Colon (tissue), 2 donors: Measurements from ENCODE around the gene MBOAT2.

Experiments
- FAIRE-seq: peaks from 2 replicates; lab custom pipeline; 2012; peaks lifted over from hg19 to GRCh38; lab: Jason Lieb, UNC
- donor health status: control.
- donor health status: control.

The MBOAT2 gene

DNA sequence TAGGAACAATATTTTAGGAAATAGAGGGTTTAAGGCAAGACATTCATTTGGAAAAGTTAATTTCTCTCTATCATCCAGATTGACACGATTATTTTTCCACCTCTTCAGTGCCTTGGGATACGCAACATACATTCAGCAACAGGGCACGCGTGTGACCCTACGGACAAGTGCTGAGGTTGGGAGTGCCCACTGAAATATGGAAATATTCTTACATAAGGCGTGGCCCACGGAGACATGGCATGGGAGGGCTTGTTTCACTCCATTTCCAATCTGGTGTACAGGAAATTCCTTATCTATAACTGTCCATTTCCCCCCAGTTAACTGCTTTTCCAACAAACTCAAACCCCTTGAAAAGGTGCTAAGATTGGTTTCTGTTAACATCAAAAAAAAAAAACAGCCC lies 145.2 kb downstream of the MBOAT2 start:
- no peak for FAIRE-seq

DNA sequence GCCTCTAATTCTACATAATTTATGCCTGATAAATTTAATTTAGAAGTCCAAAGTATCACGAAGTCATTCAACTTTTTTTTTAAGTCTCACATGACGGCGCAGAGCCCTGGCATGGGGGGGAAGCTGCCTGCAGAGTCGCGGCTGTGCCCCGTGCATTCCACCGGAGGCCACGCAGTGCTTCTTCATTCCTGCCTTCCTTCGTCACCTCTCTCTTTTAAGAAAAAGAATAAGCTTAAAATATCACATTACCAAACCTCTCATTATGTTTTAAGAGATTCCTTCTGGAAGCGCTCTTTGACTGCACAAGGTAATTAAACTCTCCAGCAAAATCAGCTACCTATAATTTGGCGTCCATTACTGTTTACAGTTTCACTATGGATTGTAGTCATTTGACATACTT lies 145.8 kb downstream of the MBOAT2 start:
- FAIRE-seq = no peak

DNA sequence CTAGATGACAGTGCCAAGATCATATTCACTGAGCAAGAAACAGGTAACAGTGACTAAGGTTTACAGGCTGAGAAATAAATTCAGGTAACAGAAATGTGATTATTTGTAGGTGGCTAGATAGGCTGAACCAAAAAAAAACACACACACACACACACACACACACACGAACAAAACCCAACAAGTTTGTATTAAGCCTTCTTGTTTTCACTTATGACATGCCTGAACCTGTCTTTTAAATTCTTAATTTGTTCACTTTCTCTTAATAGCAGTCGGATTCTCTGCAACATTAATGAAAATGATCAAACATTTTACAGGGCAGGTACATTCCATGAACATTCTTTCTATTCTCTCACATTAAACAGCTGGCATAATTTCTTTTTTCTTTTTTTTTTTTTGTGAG lies 147.3 kb downstream of the MBOAT2 start:
- FAIRE-seq = no peak

GRCh38 chr2:8855010-8855409 lies 148.5 kb downstream of the MBOAT2 start:
- no peak for FAIRE-seq

GRCh38 chr2:8853426-8853825 lies 150.1 kb downstream of the MBOAT2 start:
- no peak for FAIRE-seq

DNA sequence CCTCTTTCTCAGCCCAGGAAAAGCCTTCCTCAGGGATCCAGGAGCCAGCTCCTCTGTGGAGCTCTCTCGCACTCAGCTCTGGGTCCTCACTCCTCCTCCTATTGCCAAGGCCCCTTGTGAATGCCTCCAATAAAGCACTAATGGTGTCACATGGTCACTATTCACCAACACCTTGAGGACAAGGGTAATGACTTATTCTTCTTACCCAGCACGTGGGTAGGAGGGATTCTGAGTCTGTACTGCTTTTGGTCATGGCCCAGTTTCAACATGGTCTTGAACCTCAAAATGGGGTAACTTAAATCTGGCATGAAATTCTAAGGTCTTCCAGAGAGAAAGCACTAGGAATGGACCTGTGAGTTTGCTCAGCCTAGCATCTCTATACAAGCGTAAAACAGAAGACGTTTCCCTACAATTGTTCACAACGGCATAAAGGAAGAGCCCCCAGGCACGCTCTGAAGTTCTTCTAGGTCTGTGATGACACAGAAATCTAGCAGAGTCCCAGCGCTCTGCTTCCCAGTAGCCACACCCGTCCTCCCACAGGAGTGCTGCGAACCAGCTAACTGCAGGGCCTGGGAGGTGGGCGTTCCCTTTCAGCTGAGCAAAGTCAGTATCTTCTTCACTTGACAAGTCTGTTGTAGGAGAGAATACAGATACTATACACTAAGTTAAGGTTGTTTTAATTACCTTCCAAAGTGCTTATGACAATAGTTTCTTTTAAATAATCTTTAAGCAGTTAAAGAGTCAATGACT lies 151.5 kb downstream of the MBOAT2 start:
- FAIRE-seq = no peak

DNA sequence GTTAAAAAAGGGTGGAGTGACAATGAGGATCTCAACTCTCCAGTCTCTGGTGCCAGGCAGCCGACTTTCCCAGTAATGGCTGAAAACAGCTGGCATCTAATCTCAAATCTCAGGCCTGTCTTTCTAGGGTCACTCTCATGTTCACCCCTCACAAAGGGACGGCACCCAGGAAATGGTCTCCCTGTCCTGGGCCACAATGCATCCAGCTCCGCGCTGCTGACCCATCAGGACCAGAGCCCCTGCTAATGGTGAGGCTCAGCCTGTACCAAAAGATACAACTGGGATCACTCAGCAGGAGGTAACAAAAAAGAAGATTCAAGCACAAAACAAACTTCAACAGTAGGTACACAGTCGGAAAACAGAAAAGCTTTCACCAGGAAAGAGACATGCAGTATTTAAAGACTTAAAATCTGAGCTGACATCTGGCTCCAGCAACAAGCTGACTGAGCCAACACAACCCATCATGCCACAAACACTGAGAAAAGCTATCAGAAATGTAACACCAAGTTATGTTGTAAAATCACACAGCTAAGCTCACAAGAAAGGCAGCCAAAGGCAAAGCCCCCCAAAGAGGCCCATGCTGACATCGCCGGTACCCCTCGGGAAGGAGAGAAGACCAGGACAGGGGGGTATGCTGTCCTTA lies 152.5 kb downstream of the MBOAT2 start:
- no peak for FAIRE-seq

GRCh38 chr2:8849327-8849726 lies 154.2 kb downstream of the MBOAT2 start:
- FAIRE-seq = no peak

GRCh38 chr2:8848328-8849100 lies 155.0 kb downstream of the MBOAT2 start:
- no peak for FAIRE-seq

- no peak for FAIRE-seq
Observed at GRCh38 chr2:8847400-8847799, 156.1 kb downstream of the MBOAT2 start.

DNA sequence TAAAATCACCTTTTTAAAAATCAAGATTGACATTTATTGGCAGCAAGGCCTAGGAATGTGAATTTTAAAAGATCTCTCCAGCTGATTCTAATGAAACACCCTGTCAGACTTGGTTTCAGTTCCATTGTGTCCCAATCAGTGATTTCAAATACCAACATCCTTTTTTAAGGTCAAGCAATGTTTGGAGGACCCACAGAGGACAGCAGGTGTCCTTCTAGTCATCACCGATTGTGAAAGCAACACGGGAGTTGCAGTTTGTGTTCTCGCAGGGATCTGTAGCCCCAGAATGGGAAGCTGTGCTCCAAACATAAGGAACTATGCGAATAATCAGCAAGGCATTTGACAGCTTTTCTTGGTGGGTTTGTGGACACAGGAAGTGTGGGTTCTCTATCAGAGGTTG lies 161.6 kb downstream of the MBOAT2 start:
- no peak for FAIRE-seq

DNA sequence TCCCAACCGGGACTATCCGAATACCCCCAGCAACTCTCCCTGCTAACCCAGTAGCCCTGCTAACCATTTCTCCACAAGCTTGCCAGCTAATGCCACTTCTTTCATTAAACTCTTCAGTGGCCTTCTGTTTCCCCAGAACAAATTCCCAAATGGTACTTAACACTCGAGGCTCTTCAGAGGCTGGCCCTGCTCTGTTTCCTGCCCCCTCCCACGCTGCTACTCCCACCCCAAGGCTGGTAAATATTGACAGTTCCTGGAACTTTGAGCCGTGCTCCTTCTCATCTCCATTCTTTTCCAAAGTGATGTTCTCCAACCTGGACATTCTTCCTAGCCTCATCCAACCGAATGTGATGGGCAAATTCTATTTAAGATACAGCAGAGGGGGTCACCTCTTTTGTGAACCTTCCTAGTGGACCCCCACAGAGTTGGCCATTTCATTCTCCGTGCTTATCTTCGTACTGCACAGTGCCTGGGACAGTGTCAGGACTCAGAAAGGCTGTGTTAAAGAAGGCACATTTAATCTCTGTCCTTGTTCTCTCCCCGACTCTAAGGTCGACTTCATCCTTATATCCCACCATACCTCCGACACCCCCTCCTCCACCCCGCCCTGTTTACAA lies 162.9 kb downstream of the MBOAT2 start:
- FAIRE-seq = no peak

- no peak for FAIRE-seq
Observed at GRCh38 chr2:8839189-8839965, 164.1 kb downstream of the MBOAT2 start.

DNA sequence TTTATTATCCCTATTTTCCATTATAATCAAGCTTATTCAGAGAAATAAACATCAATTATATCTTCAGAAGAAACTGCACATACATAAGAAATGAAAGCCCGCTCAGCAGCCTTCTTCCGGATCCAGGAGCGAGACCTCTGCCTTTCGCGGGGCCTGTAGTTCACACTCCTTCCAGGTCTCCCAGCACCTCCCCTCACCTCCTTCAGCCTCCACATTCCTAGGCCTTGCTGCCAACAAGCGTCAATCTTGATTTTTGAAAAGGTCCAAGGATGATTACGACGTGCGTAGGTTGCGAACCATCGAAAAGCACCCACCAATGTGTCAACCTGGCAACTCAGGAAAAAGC lies 165.7 kb downstream of the MBOAT2 start:
- no peak for FAIRE-seq

DNA sequence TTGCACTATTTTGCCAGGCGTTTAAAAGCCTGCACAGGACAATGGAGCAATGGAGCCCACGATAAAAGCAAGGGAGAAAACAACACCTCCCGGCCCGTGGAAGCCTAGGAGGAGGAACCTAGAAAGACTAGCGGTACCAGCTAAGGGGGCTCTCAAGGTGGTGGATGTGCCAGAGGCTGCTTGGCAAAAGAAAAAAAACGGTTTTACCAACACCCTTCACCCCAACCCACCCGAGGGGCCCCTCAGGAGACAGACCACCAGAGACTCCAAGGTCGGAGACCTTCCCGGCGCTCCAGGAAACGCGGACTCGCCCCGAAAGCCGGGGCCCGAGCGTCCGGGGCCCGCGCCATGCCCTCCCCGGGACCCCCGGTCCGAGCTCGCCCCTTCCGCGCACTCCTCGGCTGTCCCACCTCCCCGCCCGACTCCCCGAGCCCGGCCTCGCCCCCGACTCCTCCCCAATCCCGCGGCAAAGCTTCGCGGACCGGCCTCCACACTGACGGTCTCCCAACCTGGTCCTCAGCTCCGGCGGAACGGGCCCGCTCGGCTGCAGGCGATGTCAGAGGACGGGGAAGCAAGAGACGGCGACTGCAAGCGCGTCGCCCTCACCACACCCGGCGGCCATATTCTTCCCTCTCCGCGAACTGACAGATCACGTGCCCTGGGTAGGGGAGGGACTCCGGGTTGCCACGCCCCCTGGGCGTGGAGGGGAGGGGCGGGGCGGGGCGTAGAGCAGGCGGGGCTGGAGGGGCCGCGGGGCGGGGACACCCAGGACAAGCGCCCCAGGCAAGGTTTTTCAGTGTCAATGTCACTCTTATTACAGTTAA lies 166.3 kb downstream of the MBOAT2 start, which contains the start of gene KIDINS220:
Gene KIDINS220, minus strand, starts transcription at position 643 of the 824 bp plus-strand sequence. CDS start 10,520 bp downstream, outside the sequence.
- FAIRE-seq = no peak

DNA sequence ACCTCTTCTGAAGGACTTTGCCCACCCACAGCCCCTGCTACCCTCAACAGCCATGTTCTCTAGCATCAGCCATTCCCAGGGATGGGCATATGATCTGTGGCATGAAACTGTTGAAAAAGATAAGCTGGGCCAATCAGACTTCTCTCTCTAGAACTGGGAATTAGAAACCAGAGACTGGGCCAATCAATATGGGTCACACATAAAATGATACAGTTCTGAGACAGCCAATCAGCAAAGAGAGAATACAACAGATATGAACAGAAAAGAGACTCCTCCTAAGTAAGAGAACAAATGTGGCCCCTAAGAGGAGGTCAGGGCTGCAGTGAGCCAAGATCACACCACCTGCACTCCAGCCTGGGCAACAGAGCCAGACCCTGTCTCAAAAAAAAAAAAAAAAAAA lies 168.2 kb downstream of the MBOAT2 start:
- FAIRE-seq = no peak

- FAIRE-seq = no peak
Observed at GRCh38 chr2:8833853-8834252, 169.6 kb downstream of the MBOAT2 start.

GRCh38 chr2:8831516-8831915 lies 172.0 kb downstream of the MBOAT2 start:
- no peak for FAIRE-seq

DNA sequence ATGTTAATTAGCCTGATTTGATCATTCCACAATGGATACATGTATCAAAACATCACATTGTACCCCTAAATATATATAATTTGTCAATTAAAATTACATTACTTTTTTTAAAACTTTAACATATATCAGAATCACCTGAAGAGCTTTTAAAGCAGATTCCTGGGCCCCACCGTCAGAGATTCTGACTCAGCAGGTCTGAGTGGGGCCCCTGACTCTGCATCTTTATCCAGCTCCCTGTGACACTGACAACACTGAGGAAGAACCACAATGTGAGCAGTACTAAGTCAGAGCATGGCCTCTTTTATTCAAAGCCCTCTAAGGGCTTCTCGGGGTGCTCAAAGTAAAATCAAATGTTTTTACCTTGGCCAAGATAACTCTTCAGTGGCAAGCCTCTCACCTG lies 175.8 kb downstream of the MBOAT2 start:
- no peak for FAIRE-seq

GRCh38 chr2:8822218-8822617 lies 181.3 kb downstream of the MBOAT2 start:
- FAIRE-seq = no peak
